GM18502 (cell line): Measurements from ENCODE around the gene SLC4A4.

Experiments
- ATAC-seq: cut with Tn5 transposase; IDR thresholded peaks from one replicate; pipeline ENCODE4 v1.9.1; 2021; ENCODE audit warnings: mild to moderate bottlenecking; ENCODE audit not compliant: unreplicated experiment, poor library complexity

SLC4A4 gene

GRCh38 chr4:71584585-71584984 lies 245.8 kb downstream of the SLC4A4 start:
- ATAC-seq = no peak

DNA sequence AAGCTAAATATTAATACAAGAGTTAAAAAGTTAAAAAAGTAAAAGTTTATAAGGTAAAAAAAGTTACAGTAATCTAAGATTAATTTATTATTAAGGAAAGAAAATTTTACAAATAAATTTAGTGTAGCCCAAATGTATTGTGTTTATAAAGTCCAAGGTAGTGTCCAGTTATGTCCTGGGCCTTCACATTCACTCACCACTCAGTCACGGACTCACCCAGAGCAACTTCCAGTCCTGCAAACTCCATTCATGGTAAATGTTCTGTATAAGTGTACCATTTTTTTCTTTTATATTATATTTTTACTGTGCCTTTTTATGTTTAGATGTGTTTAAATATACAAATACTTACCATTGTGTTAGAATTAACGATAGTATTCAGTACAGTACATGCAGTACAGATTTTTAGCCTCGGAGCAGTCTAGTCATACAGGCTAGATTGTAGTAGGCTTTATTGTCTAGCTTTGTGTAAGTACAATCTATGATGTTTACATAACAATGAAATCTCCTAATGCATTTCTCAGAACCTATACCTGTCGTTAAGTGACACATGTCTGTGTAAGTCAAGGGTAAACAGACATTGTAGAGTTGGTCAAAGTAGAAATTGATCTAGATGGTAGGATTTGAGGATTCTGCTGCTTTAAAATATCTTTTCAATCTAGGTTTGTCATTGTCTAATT lies 247.4 kb downstream of the SLC4A4 start:
- no peak for ATAC-seq

DNA sequence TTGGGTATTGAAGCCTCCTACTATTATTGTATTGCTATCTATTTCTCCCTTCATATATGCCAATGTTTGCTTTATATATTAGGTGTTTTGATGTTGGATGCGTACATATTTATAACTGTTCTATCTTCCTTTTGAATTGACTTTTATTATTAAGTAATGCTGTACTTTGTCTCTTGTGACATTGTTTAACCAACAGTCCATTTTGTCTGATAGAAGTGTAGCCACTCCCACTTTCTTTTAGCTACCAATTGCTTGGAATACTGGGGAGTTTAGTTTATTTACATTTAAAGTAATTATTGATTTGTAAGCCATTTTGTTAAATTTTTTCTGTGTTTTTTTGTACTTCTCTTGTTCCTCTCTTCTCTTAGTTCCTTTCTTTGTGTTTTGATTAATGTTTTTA lies 249.2 kb downstream of the SLC4A4 start:
- no peak for ATAC-seq

GRCh38 chr4:71592793-71593192 lies 254.0 kb downstream of the SLC4A4 start:
- no peak for ATAC-seq

GRCh38 chr4:71593311-71593710 lies 254.5 kb downstream of the SLC4A4 start:
- ATAC-seq = no peak

DNA sequence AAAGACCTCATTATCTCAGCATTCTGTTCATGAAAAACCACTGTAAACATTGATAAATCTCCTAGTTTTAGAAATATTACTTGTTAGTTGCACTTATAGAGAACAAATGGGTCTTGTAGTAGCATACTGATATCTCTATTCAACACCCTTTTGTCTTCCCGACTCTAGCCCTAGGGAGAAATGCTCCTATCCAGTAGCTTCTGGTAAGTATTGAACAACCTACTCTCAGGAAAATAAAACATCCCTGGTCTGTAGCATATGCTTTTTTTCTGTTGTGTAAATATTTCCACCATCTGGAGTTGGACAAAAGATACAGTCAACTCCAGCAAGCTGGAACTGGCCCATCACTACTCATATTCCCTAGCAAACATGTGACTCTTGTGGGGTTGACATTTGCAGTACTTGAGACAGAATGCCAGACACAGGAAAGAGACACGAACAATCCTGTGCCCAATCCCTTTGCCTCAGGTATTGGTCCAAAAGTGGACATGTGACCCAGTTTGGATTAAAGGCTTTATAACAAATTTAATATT lies 256.8 kb downstream of the SLC4A4 start:
- no peak for ATAC-seq

DNA sequence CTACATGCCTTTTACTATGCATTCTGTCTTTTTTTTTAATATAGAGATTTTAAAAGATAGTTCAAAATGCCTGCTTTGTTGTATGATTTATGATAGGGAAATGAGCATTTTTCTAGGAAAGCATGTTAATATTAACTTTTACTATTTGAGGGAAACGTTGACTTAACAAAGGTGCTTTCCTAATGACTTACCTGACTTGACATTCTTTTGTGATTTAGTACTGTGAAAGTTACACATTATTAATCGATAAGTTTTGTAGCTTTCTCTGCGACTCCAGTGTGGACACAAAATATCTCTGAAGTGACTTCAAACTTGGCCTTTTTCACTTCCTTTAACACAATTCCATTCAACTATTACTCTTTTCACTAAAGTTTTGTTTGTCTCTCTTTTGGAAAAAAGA lies 260.8 kb downstream of the SLC4A4 start:
- no peak for ATAC-seq

DNA sequence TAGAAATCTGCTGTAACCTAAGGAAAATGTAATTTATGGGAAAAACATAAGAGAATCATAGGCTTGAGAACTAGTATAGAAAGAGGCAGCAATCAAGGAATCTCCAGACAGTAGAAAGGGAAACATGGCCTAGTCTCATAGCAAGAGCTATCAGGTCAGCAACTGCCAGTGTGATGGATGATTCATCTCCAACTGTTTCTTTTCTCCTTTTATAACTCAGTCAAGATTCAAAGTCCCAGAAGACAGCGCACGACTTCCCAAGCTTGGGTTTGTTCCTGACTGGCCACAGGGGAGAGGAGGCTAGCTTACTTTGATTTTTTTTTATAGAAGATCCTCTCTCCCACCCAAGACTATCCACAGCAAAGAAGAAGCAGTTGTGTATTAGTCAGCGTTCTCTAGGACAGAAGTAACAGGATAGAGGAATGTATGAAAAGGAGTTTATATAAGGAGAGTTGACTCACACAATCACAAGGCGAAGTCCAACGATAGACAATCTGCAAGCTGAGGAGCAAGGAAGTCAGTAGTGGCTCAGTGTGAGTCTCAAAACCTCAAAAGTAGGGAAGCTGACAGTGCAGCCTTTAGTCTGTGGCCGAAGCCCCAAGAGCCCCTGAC lies 263.6 kb downstream of the SLC4A4 start:
- no peak for ATAC-seq

- peak; percentile 99 for ATAC-seq
Measured at GRCh38 chr4:71604785-71605184, 266.0 kb downstream of the SLC4A4 start.

DNA sequence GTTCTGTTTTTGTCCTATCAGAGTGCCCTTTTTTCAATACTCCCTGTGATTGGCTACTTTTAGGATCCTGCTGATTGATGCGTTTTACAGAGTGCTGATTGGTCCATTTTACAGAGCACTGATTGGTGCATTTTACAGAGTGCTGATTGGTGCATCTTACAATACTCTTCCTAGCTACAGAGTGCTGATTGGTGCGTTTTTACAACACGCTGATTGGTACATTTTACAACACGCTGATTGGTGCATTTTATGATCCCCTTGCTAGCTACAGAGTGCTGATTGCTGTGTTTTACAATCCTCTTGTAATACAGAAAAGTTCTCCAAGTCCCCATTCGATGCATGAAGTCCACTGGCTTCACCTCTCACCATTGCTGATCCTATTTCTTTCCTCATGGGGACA lies 268.3 kb downstream of the SLC4A4 start:
- no peak for ATAC-seq

DNA sequence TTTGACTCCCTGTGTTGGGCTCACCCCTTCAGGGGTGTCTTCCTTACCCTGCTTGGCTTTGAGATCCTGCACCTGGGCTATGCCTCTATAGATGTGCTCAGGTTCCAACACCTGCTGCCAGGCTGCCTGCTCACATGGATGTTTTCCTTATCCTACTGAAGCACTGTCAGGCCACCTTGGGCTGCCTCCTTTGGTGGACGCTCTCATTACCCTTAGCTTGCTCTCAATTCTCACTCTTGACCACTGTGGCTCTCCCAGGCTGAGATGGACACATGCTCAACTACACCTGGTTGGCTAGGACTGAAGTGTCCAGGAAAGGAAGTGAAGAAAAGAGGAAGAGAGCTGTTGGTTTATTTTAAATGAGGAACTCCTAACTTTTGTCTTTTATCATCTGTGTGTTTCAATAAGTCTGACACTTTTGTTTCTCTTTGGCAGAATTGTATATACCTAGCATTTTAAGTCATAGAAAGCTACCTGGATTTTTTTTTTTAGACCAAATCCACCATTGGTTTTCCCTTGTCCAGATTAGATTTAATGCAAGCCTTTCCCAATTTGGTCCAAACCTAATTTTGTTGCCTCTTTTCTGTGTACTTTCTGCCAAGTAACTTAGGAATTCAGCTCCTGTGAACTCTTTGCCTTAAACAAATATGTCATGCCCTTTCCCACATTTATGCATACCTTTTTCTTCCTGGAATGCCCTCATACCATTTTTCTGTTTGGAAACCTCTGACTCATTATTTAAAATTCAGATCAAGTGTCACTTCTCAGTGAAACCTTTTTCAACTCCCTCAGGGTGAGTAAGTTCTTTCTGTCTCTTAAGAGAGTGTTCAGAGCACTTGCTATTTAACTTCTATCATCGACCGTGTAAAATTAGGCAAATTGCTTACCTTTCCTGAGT lies 269.2 kb downstream of the SLC4A4 start:
- no peak for ATAC-seq

- no peak for ATAC-seq
Measured at GRCh38 chr4:71608678-71609071, 269.9 kb downstream of the SLC4A4 start.

DNA sequence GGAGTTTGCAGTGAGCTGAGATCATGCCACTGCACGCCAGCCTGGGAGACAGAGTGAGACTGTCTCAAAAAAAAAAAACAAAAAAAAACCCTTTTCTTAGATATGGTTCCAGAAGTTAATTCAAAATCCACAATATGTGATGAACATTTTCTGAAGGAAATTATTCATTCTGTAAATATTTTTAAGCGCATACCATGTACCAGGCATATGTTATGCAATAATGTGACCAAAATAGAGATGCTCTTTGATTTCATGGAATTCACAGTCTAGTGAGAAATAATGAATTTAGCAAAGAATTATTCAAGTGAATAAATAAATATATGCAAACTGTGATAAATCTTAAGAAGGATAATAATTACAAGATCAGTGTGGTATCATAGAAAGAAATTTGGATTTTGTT lies 270.3 kb downstream of the SLC4A4 start:
- ATAC-seq = no peak

- ATAC-seq = no peak
Measured at GRCh38 chr4:71609651-71610050, 270.8 kb downstream of the SLC4A4 start.

DNA sequence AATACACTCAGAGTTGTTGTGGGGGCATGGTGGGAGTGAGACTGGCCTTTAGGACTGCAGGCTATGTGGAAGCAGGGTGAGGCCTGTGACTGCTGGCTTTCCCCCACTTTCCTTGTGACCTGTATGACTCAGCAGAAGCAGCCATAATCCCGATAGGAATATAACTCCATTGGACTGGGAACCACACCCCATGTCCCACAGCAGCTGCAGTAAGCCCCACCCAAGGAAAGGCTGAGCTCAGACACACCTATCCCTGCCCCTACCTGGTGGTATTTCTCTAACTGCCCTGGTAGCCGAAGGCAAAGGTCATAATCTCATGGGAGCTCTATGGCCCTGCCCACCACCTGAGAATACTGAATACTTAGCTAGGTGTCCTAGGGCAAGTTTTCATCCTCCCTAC lies 275.8 kb downstream of the SLC4A4 start:
- no peak for ATAC-seq

DNA sequence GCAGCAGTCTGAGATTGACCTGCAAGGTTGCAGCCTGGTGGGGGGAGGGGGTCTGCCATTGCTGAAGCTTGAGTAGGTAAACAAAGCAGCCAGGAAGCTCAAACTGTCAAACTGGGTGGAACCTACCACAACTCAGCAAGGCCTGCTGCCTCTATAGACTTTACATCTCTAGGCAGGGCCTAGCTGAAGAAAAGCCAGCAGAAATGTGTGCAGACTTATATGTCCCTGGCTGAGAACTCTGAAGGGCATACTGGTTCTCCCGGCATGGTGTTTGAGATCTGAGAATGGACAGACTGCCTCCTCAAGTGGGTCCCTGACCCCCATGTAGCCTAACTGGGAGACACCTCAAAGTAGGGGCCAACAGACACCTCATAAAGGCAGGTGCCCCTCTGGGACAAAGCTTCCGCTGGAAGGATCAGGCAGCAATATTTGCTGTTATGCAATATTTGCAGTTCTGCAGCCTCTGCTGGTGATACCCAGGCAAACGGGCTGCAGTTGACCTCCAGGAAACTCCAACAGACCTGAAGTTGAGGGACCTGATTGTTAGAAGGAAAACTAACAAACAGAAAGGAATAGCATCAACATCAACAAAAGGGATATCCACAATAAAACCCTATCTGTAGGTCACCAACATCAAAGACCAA lies 277.5 kb downstream of the SLC4A4 start:
- ATAC-seq = no peak
